AG09319 (cell line): Measurements from ENCODE around the gene CDKN1B.

Experiments
- DNase-seq: peaks from one replicate; pipeline ENCODE4 v3.0.0-alpha.2; 2010; ENCODE audit warnings: low read depth; ENCODE audit errors: extremely low read depth
- CTCF ChIP-seq: IDR thresholded peaks from 2 replicates; pipeline ENCODE4 v1.5.1; 2011; ENCODE audit warnings: low read depth, mild to moderate bottlenecking, inconsistent platforms, low read length, moderate library complexity

Gene CDKN1B

GRCh38 chr12:12701457-12701856 lies 15.7 kb upstream of the CDKN1B start:
- DNase-seq: no peak
- TF ChIP-seq CTCF: no peak

GRCh38 chr12:12704593-12705230 lies 12.5 kb upstream of the CDKN1B start:
- DNase-seq: peak; percentile 87

GRCh38 chr12:12705838-12706520 lies 11.2 kb upstream of the CDKN1B start:
- DNase-seq: no peak

More at GRCh38 chr12:12704593-12705230, 12.5 kb upstream of the CDKN1B start:
- peak; percentile 97 for TF ChIP-seq CTCF

GRCh38 chr12:12713932-12714275 lies 3.3 kb upstream of the CDKN1B start:
- TF ChIP-seq CTCF: no peak
- no peak for DNase-seq

More at GRCh38 chr12:12705838-12706520, 11.2 kb upstream of the CDKN1B start:
- no peak for TF ChIP-seq CTCF

GRCh38 chr12:12714276-12715021 lies 2.7 kb upstream of the CDKN1B start:
- peak; percentile 38 for TF ChIP-seq CTCF
- DNase-seq: no peak

- TF ChIP-seq CTCF: no peak
- DNase-seq: no peak
Measured at GRCh38 chr12:12715128-12715458, 2.1 kb upstream of the CDKN1B start.
